Astrocyte (in vitro differentiated cells and primary cell): ENCODE results near the gene TMEM94.

Source experiments
- EZH2 ChIP-seq: IDR thresholded peaks from 2 replicates; pipeline ENCODE4 v1.6.1; 2012; ENCODE audit warnings: mild to moderate bottlenecking, low read length, inconsistent platforms; ENCODE audit not compliant: insufficient read depth
- TF ChIP-seq, protein P1 (sequence below): IDR thresholded peaks from 2 replicates; pipeline ENCODE4 v1.5.1; 2011; ENCODE audit warnings: low read depth, mild to moderate bottlenecking, inconsistent platforms, low read length, moderate library complexity; ENCODE audit not compliant: insufficient read depth

DNA sequence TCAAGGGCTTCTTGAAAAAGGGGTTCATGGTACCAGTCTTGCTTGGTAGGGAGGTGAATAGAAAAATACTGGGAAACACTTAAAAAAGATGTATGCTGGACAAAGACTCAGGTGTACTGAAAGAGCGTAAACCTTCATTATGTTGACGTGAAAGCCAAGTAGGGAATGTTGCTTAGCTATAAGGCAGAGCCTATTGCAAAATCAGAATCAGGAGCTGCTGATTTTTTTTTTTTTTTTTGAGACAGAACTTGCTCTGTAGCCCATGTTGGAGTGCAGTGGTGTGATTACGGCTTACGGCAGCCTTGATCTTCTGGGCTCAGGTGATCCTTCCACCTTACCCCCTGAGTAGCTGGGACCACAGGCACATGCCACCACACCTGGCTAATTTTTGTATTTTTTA, 3.9 kb downstream of the TMEM94 start:
- TF ChIP-seq, protein P1, sequence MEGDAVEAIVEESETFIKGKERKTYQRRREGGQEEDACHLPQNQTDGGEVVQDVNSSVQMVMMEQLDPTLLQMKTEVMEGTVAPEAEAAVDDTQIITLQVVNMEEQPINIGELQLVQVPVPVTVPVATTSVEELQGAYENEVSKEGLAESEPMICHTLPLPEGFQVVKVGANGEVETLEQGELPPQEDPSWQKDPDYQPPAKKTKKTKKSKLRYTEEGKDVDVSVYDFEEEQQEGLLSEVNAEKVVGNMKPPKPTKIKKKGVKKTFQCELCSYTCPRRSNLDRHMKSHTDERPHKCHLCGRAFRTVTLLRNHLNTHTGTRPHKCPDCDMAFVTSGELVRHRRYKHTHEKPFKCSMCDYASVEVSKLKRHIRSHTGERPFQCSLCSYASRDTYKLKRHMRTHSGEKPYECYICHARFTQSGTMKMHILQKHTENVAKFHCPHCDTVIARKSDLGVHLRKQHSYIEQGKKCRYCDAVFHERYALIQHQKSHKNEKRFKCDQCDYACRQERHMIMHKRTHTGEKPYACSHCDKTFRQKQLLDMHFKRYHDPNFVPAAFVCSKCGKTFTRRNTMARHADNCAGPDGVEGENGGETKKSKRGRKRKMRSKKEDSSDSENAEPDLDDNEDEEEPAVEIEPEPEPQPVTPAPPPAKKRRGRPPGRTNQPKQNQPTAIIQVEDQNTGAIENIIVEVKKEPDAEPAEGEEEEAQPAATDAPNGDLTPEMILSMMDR = no peak
- no peak for TF ChIP-seq EZH2
